SU-DHL-6 (cell line): Measurements from ENCODE around the gene WFDC12.

Experiments
- H2AFZ ChIP-seq: fragments of 200-600 bp; sonication (generic); 2 replicates; pipeline ENCODE4 v1.6.1; 2014; ENCODE audit warnings: low read depth, mild to moderate bottlenecking, moderate library complexity, mixed read lengths, antibody characterized with exemption, low read length; ENCODE audit not compliant: severe bottlenecking
- H3F3A ChIP-seq: fragments of 200-600 bp; shearing (Covaris generic); 2 replicates; pipeline ENCODE4 v1.6.0; 2016; ENCODE audit warnings: antibody characterized with exemption, mild to moderate bottlenecking; ENCODE audit not compliant: insufficient read depth
- H3K27ac ChIP-seq: fragments of 200-600 bp; sonication (generic); 2 replicates; pipeline ENCODE4 v1.5.1; 2016; ENCODE audit warnings: low read depth, mild to moderate bottlenecking, low read length, moderate library complexity, mixed read lengths
- H3K27me3 ChIP-seq: fragments of 200-600 bp; sonication (generic), shearing (Covaris generic); 2 replicates; pipeline ENCODE4 v1.6.0; 2014; ENCODE audit warnings: mild to moderate bottlenecking, low read length
- H3K36me3 ChIP-seq: fragments of 200-600 bp; sonication (generic); 2 replicates; pipeline ENCODE4 v1.6.1; 2014; ENCODE audit warnings: mild to moderate bottlenecking, low read length, mixed read lengths
- H3K4me2 ChIP-seq: fragments of 300-600, 200-600 bp; shearing (Covaris generic), sonication (generic); 2 replicates; pipeline ENCODE4 v1.6.0; 2014; ENCODE audit warnings: low read length, low read depth, mild to moderate bottlenecking; ENCODE audit not compliant: poor library complexity, severe bottlenecking
- H3K4me3 ChIP-seq: fragments of 200-600 bp; sonication (generic); 2 replicates; pipeline ENCODE4 v1.5.1; 2014; ENCODE audit warnings: antibody characterized with exemption, low read length, mild to moderate bottlenecking, mixed read lengths; ENCODE audit not compliant: insufficient read depth, poor library complexity, severe bottlenecking
- H3K79me2 ChIP-seq: fragments of 200-600 bp; sonication (generic); 2 replicates; pipeline ENCODE4 v1.6.1; 2014; ENCODE audit warnings: mild to moderate bottlenecking, low read length, moderate library complexity; ENCODE audit not compliant: insufficient read depth
- H3K9ac ChIP-seq: fragments of 200-600 bp; sonication (generic); 2 replicates; pipeline ENCODE4 v1.7.0; 2014; ENCODE audit warnings: mild to moderate bottlenecking, low read length
- H3K9me2 ChIP-seq: fragments of 200-600 bp; sonication (generic); replicated peaks from 2 replicates; pipeline ENCODE4 v1.6.1; 2014; ENCODE audit warnings: low read length; ENCODE audit not compliant: insufficient read depth
- H3K9me3 ChIP-seq: fragments of 200-600 bp; sonication (generic); 2 replicates; pipeline ENCODE4 v1.6.1; 2014; ENCODE audit warnings: low read length, mixed read lengths; ENCODE audit not compliant: insufficient read depth
- H4K20me1 ChIP-seq: fragments of 200-600 bp; sonication (generic); 2 replicates; pipeline ENCODE4 v1.6.1; 2014; ENCODE audit warnings: low read depth, mild to moderate bottlenecking, antibody characterized with exemption, low read length, moderate library complexity, mixed read lengths
- CTCF ChIP-seq: fragments of 200-600 bp; sonication (generic); IDR thresholded peaks from one replicate; pipeline ENCODE4 v1.5.1; 2017; ENCODE audit warnings: antibody characterized with exemption, mild to moderate bottlenecking, low read length, moderate library complexity; ENCODE audit not compliant: insufficient read depth, poor library complexity, severe bottlenecking
- EZH2phosphoT487 ChIP-seq: fragments of 200-600 bp; sonication (generic), shearing (Covaris generic); conservative IDR thresholded peaks from 2 replicates; pipeline ENCODE4 v1.6.1; 2018; ENCODE audit warnings: mild to moderate bottlenecking, antibody characterized with exemption, low read length, moderate library complexity, mixed read lengths

Gene WFDC12

DNA sequence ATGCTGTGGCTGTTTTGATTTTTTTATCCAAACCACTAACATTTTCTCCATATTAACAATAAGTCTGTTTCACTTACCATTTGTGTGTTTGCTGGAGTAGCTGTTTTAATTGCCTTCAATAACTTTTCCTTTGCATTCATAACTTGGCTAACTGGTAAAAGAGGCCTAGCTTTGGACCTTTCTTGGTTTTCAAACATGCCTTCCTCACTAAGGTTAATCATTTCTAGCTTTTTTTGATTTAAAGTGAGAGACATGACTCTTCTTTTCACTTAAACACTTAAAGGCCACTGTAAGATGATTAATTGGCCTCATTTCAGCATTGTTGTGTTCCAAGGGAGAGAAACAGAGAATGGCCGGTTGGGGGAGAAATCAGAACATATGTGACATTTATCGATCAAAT is 2.9 kb downstream of the WFDC12 start:
- Histone ChIP-seq H2AFZ (no peak overlapping the region), H3K36me3 (no peaks in the 10 kb centered on the region), H3K9me2 (no peaks in the 10 kb centered on the region), H3K79me2 (no peaks in the 10 kb centered on the region), H3K9me3 (no peaks in the 10 kb centered on the region), H3F3A (no peaks in the 10 kb centered on the region), H3K27me3 (no peaks in the 10 kb centered on the region), H3K9ac (no peak overlapping the region), H3K4me2 (no peak overlapping the region), H4K20me1 (no peaks in the 10 kb centered on the region), H3K27ac (no peak overlapping the region), H3K4me3 (no peak overlapping the region)
- TF ChIP-seq CTCF (no peak), EZH2phosphoT487 (no peak)

DNA sequence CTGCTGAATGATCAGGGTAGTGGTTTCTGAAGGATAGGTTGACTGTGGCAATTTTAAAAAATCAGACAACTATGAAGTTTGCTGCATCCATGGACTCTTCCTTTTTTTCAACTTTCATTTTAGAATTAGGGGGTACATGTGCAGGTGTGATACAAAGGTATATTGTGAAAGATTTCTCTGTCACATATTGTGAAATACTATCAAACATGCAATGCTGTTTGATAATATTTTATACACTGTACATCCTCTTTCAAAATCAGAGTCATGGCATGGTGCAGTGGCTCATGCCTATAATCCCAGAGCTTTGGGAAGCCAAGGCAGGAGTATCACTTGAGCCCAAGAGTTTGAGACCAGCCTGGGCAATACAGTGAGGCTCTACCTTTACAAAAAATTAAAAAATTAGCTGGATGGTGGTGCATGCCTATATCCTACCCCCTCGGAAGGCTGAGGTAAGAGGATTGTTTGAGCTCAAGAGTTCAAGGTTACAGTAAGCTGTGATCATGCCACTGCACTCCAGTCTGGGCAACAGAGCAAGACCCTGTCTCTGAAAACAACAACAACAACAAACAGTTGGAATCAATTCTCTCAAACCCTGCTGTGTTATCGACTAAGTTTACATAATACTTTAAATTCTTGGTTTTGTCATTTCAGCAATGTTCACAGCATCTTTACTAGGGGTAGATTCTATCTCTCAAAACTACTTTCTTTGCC is 4.6 kb downstream of the WFDC12 start:
- no peaks in the 10 kb centered on the region for H3K79me2 ChIP-seq
- no peak for TF ChIP-seq CTCF
- no peak for TF ChIP-seq EZH2phosphoT487
- H4K20me1 ChIP-seq = no peaks in the 10 kb centered on the region
- H3K36me3 ChIP-seq = no peaks in the 10 kb centered on the region
- no peaks in the 10 kb centered on the region for H3K9me3 ChIP-seq
- no peak overlapping the region for H3K4me2 ChIP-seq
- no peak overlapping the region for H3K4me3 ChIP-seq
- H3K27me3 ChIP-seq = no peaks in the 10 kb centered on the region
- no peaks in the 10 kb centered on the region for H3F3A ChIP-seq
- H2AFZ ChIP-seq = no peak overlapping the region
- no peak overlapping the region for H3K9ac ChIP-seq
- no peaks in the 10 kb centered on the region for H3K9me2 ChIP-seq
- H3K27ac ChIP-seq = no peak overlapping the region

DNA sequence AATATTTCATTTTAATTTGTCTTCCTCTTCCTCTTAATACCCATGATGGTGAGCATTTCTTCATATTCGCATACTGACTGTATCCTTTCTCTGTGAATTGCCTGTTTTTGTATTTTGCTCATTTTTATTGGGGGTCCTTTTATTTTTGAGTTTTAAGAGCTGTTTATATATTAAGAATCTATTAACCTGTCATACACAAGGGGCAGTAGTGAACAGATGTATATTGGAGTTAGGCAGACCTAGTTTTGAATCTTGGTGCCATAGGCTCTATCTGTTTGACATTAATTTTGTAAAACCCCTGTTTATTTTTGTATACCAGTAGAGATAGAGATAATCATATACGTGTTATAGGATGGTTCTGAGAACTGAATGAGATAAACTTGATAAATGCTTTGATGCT is 6.2 kb downstream of the WFDC12 start:
- H2AFZ ChIP-seq = no peak overlapping the region
- H3K9ac ChIP-seq = no peak overlapping the region
- TF ChIP-seq EZH2phosphoT487 = no peak
- TF ChIP-seq CTCF = no peak
- H4K20me1 ChIP-seq = no peaks in the 10 kb centered on the region
- H3K9me3 ChIP-seq = no peaks in the 10 kb centered on the region
- no peaks in the 10 kb centered on the region for H3K79me2 ChIP-seq
- no peaks in the 10 kb centered on the region for H3K36me3 ChIP-seq
- H3K27ac ChIP-seq = no peak overlapping the region
- H3K27me3 ChIP-seq = no peaks in the 10 kb centered on the region
- H3K9me2 ChIP-seq = no peaks in the 10 kb centered on the region
- H3F3A ChIP-seq = no peaks in the 10 kb centered on the region
- H3K4me3 ChIP-seq = no peak overlapping the region
- no peak overlapping the region for H3K4me2 ChIP-seq
